Measurements from ENCODE around the gene COL15A1. TPM values are rescaled to one million over a fixed set of nuclear protein-coding genes. Genes with fewer than 3 reads are reported as not detected.

The COL15A1 gene
- total RNA-seq, 1 experiment from 2014 or later = not detected

- no peak overlapping the region for H3K9ac ChIP-seq (ENCODE audit: extremely low read depth, insufficient read length, low read length)
- no peak overlapping the region for H3K14ac ChIP-seq (ENCODE audit: insufficient read depth, low read length)
- no peaks in the 10 kb centered on the region for H3K79me2 ChIP-seq (ENCODE audit: insufficient read depth, low read length)
- H3K23ac ChIP-seq (ENCODE audit: insufficient read length, low read depth, low read length) = no peak overlapping the region
- H3K79me1 ChIP-seq (ENCODE audit: insufficient read depth, low read depth, low read length, poor library complexity, severe bottlenecking) = no peaks in the 10 kb centered on the region
- DNase-seq = no peak
- Mint-ChIP-seq H3K4me1 (peaks cover 12 to 38% of the 10 kb centered on the region in 2 experiments), H3K4me3 (no peak overlapping the region), H3K27ac (no peak overlapping the region), H3K36me3 (ENCODE audit: insufficient read depth in 1 of 3, low read depth in 3 of 3) (no peaks in the 10 kb centered on the region; a peak in 1 of 7 replicates), H3K9me3 (no peaks in the 10 kb centered on the region; a peak in 1 of 5 replicates), H3K27me3 (ENCODE audit: low read depth) (peaks cover 61% of the 10 kb centered on the region)
- H2BK120ac ChIP-seq (ENCODE audit: low read depth, low read length, poor library complexity, severe bottlenecking) = no peak overlapping the region
- no CpG with 5 or more reads among the region's 5 CpGs for WGBS (ENCODE audit: extremely low coverage, insufficient read length, low lambda C conversion rate)
- H3T11ph ChIP-seq (ENCODE audit: low read length) = no peak overlapping the region
- H4K91ac ChIP-seq (ENCODE audit: insufficient read length, low read depth, low read length) = no peak overlapping the region
- H3K23me2 ChIP-seq (ENCODE audit: insufficient read length, low read depth, low read length, poor library complexity, severe bottlenecking) = no peaks in the 10 kb centered on the region
- no peak overlapping the region for H2AFZ ChIP-seq (ENCODE audit: low read length)
- H3K9me3 ChIP-seq (ENCODE audit: control insufficient read depth, low read depth, low read length) = no peaks in the 10 kb centered on the region
- no peak overlapping the region for H2BK12ac ChIP-seq (ENCODE audit: insufficient read length, low read depth, low read length)
- H4K8ac ChIP-seq (replicated peaks; ENCODE audit: insufficient read length, low read depth, low read length) = no peak overlapping the region
- H2BK20ac ChIP-seq (ENCODE audit: low read depth, low read length, poor library complexity, severe bottlenecking) = no peak overlapping the region
- no peak overlapping the region for H3K18ac ChIP-seq (ENCODE audit: insufficient read length, low read depth, low read length)
- H2BK5ac ChIP-seq (ENCODE audit: insufficient read length, low read length) = no peak overlapping the region
- H2AK5ac ChIP-seq (ENCODE audit: insufficient read length, low read length) = no peak overlapping the region
- H3K4me2 ChIP-seq (ENCODE audit: insufficient read depth, insufficient read length, low read length) = no peak overlapping the region
- no peak for TF ChIP-seq CTCF (conservative IDR thresholded peaks at IDR 0.05)
- no peaks in the 10 kb centered on the region for H3K4me1 ChIP-seq (ENCODE audit: insufficient read depth, low read length)
- H2BK15ac ChIP-seq (ENCODE audit: low read depth, low read length) = no peak overlapping the region
- no peak overlapping the region for H3K56ac ChIP-seq (ENCODE audit: insufficient read length, low read depth, low read length)
- peaks cover 4% of the 10 kb centered on the region for H4K20me1 ChIP-seq (ENCODE audit: control insufficient read depth, insufficient read depth, insufficient read length)
- no peak overlapping the region for H3K27ac ChIP-seq (ENCODE audit: insufficient read length, low read depth, low read length)
- H3K4ac ChIP-seq (ENCODE audit: low read depth, low read length) = no peak overlapping the region
- H4K5ac ChIP-seq (ENCODE audit: insufficient read length, low read depth, low read length) = no peak overlapping the region
- H3K27me3 ChIP-seq (ENCODE audit: insufficient read depth, low read length) = peaks cover 4% of the 10 kb centered on the region; the same call in 1 of the 2 replicates
Observed at GRCh38 chr9:98978231-98978681, 34.5 kb downstream of the COL15A1 start.
